Testis (tissue), 3 donors: Measurements from ENCODE around the gene GLYATL3. TPM values are rescaled to one million over a fixed set of nuclear protein-coding genes. Genes with fewer than 3 reads are reported as not detected.

Experiments
- DNase-seq: peaks from one replicate; pipeline ENCODE4 v3.0.0-alpha.2; 2019
- H3K27ac ChIP-seq, 2 donors: fragments of 200-600 bp; sonication (generic); one replicate each; pipeline ENCODE4 v1.5.1; 2019
- H3K27me3 ChIP-seq: fragments of 200-600 bp; sonication (generic); one replicate; pipeline ENCODE4 v1.5.1; 2019
- H3K36me3 ChIP-seq: fragments of 200-600 bp; sonication (generic); one replicate; pipeline ENCODE4 v1.5.1; 2017; ENCODE audit warnings: low read depth; ENCODE audit errors: missing control alignments
- H3K4me1 ChIP-seq: fragments of 200-600 bp; sonication (generic); one replicate; pipeline ENCODE4 v1.5.1; 2019
- H3K4me3 ChIP-seq, 2 donors: fragments of 200-600 bp; sonication (generic); one replicate each; pipeline ENCODE4 v1.5.1; 2017 to 2019
- H3K9me3 ChIP-seq: fragments of 200-600 bp; sonication (generic); one replicate; pipeline ENCODE4 v1.5.1; 2017
- POLR2A ChIP-seq: fragments of 450-650 bp; IDR thresholded peaks from one replicate; pipeline ENCODE4 v1.6.1; 2017; ENCODE audit warnings: antibody characterized with exemption, mild to moderate bottlenecking, moderate library complexity
- WGBS, 2 donors: methylation state at CpG; one replicate each; pipeline ENCODE4 v1.1.5; 2018; 5-methylcytosine and 5-hydroxymethylcytosine counted together
- intact Hi-C: fragments of 100-400 bp; cut with DNase I; formaldehyde crosslinking; loops from one replicate; pipeline ENCODE4 v1.15.1; 2023; ENCODE audit warnings: low total_unique reads
- polyA plus RNA-seq: library from polyadenylated mRNA; stranded (reverse); fragments of 350-450 nt; fragmentation: Illumina TruSeq; extraction: RNeasy Lipid Tissue Mini Kit (QIAGEN cat#74804); gene quantifications from one replicate; pipeline ENCODE4 v1.2.3, GENCODE V29; 2014; ENCODE audit warnings: low read depth, low replicate concordance; ENCODE audit not compliant: insufficient read depth
- total RNA-seq, 2 donors: library from RNA; depleted of rRNA; stranded (reverse); fragments of >200 nt; gene quantifications; one replicate each; pipeline ENCODE4 v1.2.3, GENCODE V29; 2016
- TF ChIP-seq, protein P1 (sequence below), 3 experiments: fragments of 450-650 bp in 2 of 3; fragments of 200-600 bp in 1 of 3; sonication (generic) in 1 of 3; IDR thresholded peaks; one replicate each; pipeline ENCODE4 v1.5.1; 2016 to 2019; ENCODE audit warnings: antibody characterized with exemption in 3 of 3, mild to moderate bottlenecking in 2 of 3, moderate library complexity in 1 of 3

Gene GLYATL3
- total and polyA plus RNA-seq, 3 donors from 2014 or later, result not detected

DNA sequence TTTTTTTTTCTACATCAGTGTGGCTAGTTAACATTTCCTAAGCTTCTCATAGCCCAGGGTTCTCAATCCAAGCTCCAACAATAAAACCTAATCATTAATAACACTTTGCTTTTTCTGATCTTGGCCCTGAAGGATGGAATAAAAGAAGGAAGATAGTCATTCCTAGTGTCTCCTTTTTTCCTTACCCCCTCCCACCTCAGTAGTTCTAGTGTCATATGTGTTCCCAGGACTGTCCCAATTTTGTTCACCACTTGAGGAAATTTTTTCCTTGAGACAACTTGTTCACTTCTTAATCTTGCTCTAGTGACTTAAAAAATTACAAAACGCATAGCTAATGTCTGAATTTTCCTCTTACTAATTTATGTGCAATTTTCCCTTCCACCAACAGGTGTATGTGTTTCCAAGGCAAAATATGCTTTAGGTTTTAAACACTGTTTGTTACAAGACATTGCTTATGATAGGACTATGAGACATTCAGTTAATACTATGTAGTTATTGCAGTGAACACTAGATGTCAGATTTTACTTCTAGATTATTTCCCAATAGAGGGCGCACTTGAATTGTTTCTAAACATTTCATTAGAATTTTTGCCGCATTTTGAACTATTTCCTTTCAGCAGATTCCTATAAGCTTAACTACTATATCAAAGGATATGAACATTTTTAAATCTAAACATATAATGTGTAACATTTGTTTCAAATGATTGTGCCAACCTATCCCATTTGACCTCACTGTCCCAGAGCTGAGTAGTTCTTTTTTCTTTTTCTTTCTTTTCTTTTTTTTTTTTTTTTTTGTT is 32.2 kb downstream of the GLYATL3 start:
- Histone ChIP-seq H3K9me3 (no peaks in the 10 kb centered on the region), H3K27ac (no peak overlapping the region), H3K36me3 (no peaks in the 10 kb centered on the region), H3K27me3 (no peaks in the 10 kb centered on the region), H3K4me1 (no peaks in the 10 kb centered on the region), H3K4me3 (no peak overlapping the region)
- intact Hi-C loops, result no loop called here
- no peak for DNase-seq
- TF ChIP-seq POLR2A, result no peak
- TF ChIP-seq, protein P1, sequence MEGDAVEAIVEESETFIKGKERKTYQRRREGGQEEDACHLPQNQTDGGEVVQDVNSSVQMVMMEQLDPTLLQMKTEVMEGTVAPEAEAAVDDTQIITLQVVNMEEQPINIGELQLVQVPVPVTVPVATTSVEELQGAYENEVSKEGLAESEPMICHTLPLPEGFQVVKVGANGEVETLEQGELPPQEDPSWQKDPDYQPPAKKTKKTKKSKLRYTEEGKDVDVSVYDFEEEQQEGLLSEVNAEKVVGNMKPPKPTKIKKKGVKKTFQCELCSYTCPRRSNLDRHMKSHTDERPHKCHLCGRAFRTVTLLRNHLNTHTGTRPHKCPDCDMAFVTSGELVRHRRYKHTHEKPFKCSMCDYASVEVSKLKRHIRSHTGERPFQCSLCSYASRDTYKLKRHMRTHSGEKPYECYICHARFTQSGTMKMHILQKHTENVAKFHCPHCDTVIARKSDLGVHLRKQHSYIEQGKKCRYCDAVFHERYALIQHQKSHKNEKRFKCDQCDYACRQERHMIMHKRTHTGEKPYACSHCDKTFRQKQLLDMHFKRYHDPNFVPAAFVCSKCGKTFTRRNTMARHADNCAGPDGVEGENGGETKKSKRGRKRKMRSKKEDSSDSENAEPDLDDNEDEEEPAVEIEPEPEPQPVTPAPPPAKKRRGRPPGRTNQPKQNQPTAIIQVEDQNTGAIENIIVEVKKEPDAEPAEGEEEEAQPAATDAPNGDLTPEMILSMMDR (IDR thresholded peaks at IDR 0.05), result peak; percentile 49 to 76 (median 68)
- WGBS, 2 donors, result 19 to 30% methylated on average over 3 of the region's 3 CpGs

- 60 to 74% methylated on average over 5 of the region's 5 CpGs for WGBS, 2 donors
- intact Hi-C loops, result no loop called here
- TF ChIP-seq, protein P1 (IDR thresholded peaks at IDR 0.05), result no peak
- no peak for TF ChIP-seq POLR2A
- Histone ChIP-seq H3K4me3 (no peak overlapping the region), H3K36me3 (no peaks in the 10 kb centered on the region), H3K4me1 (no peaks in the 10 kb centered on the region), H3K27ac (no peak overlapping the region), H3K9me3 (no peaks in the 10 kb centered on the region), H3K27me3 (no peaks in the 10 kb centered on the region)
- no peak for DNase-seq
These were observed 36.1 kb downstream of the GLYATL3 start for GRCh38 chr6:49535795-49536194.

DNA sequence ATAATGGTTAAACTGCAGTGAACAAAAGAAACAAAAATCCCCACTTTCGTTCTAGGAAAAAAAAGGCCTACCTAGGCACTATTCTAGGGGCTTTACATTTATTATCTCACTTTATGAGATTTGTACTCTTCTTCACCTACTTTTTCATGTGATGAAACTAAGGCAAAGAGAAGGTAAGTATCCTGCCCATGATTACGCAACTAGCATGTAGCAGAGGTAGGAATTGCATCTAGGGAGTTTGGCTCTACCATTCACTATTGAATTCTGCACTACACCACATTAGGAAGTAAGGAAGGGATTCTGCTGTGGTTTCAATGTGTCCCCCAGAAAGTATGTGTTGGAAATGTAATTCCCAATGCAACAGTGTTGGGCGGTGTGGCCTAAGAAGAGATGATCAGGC is 39.4 kb downstream of the GLYATL3 start:
- no peaks in the 10 kb centered on the region for H3K9me3 ChIP-seq
- WGBS, 2 donors, result 96% methylated on average over 3 of the region's 3 CpGs
- no peak overlapping the region for H3K4me3 ChIP-seq
- DNase-seq, result no peak
- TF ChIP-seq POLR2A, result no peak
- TF ChIP-seq, protein P1 (IDR thresholded peaks at IDR 0.05), result no peak
- no peaks in the 10 kb centered on the region for H3K36me3 ChIP-seq
- intact Hi-C loops, result no loop called here
- H3K27ac ChIP-seq, result no peak overlapping the region
- no peaks in the 10 kb centered on the region for H3K27me3 ChIP-seq
- no peaks in the 10 kb centered on the region for H3K4me1 ChIP-seq

- Histone ChIP-seq H3K27me3 (no peaks in the 10 kb centered on the region), H3K27ac (no peak overlapping the region), H3K9me3 (no peaks in the 10 kb centered on the region), H3K4me1 (no peaks in the 10 kb centered on the region), H3K36me3 (no peaks in the 10 kb centered on the region), H3K4me3 (no peak overlapping the region)
- DNase-seq, result no peak
- intact Hi-C loops, result no loop called here
- TF ChIP-seq, protein P1 (IDR thresholded peaks at IDR 0.05), result no peak
- no peak for TF ChIP-seq POLR2A
These were observed 40.9 kb downstream of the GLYATL3 start for GRCh38 chr6:49540614-49541013.

DNA sequence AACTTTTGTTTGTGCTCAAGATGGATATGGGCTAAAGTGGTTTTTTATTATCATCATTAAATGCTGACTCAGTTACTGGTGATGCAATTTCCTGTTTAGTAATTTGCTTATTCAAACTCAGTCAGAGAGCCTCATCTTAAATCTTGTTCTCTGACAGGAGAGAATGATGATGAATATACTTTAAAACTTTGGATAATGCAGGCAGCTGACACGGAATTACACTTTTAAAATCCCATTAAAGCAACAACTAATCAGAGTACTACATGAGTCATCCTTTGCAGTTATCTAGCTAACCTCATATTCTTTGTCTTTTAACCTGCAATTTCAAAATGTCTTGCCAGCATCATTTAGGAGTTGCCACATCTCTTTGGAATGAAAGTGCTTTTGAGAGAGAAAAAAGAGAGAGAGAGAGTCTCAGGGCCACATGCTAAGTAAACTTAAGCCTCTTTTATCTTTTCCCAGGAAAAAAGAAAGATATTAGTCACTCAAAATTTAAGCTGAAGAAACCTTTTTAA is 41.5 kb downstream of the GLYATL3 start:
- whole genome bisulfite sequencing, 2 donors, result 41 to 42% methylated on average over 1 of the region's 1 CpG
- Histone ChIP-seq H3K27me3 (no peaks in the 10 kb centered on the region), H3K27ac (peak overlapping the region in 1 of 2 donors; percentile 64), H3K36me3 (no peaks in the 10 kb centered on the region), H3K4me1 (no peaks in the 10 kb centered on the region), H3K9me3 (no peaks in the 10 kb centered on the region), H3K4me3 (no peak overlapping the region)
- no peak for DNase-seq
- intact Hi-C loops, result no loop called here
- TF ChIP-seq, protein P1 (IDR thresholded peaks at IDR 0.05), result no peak
- no peak for TF ChIP-seq POLR2A
